Measurements from ENCODE around the gene STPG2.

The STPG2 gene

DNA sequence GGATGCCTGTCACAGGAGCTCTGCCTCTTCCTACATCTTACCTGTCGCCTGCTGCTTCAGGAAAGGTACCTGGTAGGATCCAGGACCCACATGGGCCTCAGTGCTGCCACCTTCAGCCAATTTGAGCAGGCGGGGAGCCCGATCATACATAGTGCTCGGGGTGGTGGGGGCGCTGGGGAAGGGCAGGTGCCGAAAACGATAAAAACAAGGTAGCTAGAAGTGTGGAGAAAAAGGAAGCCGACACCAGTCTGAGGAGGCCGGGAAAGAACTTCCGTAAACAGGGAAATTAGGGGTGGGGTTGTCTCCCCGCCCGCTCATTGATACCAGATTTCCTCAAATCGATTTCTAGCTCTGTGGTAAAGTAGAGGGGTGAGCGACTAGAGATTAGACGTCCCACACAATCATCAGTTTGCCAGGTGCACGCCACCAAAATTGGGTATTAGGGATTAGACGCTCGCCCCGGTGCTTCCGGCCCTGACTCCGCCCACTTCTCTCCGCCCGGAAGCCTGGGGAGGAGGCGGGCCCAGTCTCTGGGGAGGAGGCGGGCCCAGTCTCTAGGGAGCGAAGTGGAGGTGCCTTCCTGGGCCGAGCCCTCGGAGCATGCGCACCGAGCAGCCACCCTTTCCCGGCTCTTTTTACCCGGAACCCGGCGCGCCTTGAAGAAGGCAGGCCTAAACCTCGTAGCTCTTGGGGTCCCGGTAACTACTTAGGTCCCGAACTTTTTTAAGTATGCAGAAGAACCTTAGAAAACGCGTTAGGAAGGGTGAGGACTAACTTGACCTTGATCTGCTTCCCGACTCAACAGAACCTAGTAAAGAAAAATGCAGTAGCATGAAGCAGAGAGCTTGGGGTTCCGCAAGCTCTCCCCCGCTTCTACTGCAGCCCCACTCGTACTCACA, at the start of gene STPG2:
TSS of gene STPG2 (minus strand) at position 476 of the 899 bp plus-strand sequence.
- DNase-seq: peak; percentile 85

DNA sequence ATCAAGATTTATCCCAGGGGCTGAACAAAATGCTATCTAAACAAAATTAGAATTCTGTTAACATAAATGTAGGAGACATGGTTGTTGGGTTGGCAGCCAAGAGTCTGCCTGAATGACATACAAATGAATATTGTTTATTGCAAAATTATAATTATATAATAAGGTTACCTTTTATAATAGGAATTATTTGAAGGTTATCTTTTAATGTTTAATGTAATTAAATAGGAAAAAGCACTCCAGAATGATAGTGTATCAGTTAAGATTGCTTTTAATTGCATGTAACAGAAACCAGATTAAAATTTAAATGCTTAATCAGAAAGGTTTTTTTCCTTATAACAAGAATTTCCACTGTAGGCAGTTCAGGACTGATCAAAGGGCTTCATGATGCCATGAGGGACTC, 42.0 kb upstream of the STPG2 start:
- no peak for DNase-seq

DNA sequence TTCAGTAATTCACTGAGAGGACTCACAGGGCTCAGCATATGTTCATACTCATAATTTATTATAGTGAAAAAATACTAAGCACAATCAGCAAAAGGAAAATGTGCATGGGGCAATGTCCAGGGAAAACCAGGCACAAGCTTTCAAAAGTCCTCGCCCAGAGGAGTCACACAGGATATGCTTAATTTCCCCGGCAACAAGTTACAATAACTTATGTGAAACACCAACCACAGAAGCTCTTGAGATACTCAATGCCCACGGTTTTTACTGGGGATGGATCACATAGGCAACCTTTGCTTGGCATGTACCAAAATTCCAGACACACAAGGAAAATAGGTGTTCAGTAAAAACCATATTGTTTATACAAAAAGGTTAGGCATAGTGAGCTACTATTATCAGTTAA, 38.5 kb upstream of the STPG2 start:
- DNase-seq: peak; percentile 1

DNA sequence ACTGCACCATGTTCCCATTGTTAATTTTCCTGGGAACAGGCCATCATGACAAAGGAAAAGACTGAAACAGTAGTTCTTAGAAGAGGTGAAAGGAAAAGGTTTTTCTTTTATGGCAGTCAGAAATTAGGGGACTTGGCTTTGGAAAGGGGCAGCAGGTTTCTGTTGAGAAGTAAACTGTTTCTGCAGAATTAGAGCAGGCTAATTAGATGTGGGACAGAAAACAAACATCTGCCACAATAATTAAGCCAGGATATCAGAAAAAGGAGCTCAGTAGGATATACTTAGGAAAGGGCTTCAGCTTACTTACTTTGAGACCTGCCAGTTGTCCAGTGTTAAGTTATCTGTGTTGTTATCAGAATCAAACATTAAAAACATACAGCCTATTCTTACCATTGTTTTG, 36.7 kb upstream of the STPG2 start:
- no peak for DNase-seq

DNA sequence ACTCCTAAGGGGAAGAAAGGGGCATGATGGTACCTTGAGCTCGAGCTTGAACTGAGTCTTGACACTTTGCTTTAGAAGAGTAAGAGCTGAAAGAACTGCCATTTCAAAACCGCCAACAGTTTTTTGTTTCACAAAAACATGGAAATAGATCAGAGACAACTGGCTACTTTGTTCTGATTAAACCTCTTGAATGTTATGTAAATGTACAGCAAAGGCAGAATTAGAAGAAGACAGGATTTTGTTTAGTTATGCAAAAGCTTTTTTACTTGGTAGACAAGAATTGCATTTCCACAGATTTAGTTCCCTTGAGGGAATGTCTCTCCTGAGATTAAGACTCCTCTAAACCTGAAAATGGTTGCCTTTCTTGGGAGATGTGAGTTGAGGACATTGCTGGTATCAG, 33.3 kb upstream of the STPG2 start:
- DNase-seq: no peak

DNA sequence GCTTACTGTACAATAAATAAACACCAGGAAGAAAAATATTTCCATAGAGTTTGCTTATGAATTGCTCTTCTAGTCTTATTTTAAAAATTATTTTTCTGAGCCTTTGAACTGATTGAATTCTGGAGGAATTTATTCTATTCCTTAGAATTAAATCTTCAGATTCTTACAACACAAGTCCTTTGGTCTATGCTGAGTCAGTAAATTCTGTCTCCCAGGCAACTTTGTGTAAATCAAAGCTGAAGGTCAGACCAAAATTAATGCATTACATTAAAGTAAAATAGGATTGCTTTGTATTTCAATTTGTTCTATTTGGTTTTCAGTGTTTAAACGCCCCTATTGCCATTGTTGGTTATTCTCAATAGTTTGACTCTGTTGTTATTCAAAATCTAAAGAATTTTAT, 26.8 kb upstream of the STPG2 start:
- DNase-seq: no peak

DNA sequence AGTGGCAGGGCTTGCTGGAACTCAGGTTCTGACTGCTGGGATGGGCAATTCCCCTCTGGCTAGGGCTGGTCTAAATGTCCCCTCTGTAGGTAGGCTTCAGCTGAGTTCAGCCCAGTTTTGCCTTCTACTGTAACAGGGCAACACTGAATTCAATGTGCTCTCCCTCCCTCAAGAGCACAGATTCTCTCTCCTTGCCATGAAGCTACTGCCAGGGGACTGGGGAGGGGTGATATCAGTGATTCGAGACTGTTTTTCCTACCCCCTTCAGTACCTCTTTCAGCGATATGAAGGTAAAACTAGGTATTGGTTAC, 23.4 kb upstream of the STPG2 start:
- DNase-seq: no peak

DNA sequence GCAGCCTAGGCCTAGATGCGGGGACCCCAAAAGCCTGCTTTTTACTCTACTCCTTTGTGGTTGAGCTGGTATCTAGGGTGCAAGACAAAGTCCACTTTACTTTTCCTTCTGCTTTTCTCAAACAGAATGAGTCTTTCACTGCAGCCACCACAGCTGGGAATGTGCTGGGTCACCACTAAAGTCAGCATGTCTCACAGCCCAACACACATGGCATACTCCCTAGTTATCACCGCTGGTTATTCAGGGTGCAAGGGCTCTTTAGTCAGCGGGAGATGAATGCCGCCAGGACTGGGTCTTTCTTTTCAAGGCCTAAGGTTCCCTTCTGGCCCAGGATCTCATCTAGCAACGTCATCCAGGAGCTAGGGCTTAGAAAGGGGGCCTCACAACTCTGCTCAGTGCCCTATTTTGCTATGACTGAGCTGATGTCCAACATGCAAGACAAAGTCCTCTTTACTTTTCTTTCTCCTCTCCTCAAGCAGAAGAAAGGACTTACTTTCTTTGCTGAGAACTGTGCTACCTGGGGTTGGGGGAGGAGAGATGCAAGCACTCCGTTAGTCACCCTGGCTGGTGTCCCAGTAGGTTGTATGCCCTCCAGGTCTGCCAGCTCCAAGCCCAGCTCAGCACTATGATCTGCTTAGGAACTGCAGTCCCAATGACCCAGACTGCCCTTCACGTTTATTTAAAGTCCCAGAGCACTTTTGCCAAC, 22.9 kb upstream of the STPG2 start:
- DNase-seq: no peak

DNA sequence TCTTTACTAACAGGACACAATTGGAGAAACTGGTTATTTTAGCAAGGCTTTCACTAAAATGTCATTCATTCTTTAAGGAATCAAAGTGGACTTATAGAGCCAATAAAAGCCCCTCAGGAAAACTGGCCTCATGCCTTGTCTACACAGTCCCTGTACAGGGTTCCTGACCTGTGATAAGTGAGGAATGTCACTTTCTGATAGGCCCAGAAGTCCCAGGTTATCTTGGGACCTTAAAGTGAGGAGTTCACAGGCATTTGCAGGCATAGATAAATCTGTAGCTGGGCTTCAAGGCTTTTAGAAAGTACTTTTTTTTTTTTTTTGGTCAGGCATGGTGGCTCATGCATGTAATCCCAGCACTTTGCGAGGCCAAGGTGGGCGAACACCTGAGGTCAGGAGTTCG, 19.4 kb upstream of the STPG2 start:
- no peak for DNase-seq

DNA sequence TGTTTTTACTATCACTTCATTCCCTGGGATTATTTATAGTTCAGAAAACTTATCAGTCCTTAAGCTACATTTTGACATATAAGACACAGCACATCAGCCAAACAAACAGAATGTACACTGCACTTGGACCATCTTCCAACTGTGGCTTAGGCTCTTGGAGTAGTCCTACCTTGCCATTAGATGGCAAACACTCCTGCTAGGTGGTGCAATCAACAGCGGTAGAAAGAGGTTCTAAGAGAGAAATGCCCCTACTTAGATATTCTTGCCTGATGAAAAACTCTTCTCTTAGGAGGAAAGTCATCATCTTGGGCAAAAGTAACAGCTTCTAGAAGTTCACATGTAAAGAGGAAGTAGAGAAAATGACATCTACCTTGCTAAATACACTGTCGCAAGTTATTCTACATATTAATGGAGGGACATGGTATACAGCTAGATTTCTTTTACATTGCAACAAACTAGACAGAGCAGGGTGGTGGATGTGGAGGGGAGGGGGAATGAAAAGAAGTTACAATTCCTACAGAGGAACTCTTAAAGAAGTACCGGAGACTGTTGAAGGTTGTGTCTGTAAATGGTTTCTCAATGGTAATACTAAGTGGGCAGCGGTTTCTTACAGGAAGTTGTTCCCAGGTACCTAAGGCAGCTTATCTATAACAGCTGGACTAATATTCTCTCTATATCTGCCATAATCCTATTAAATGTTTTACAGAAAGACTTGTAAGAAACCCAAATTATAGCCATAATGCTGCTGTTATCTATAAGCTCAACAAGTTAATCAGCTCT, 8.1 kb upstream of the STPG2 start:
- no peak for DNase-seq

DNA sequence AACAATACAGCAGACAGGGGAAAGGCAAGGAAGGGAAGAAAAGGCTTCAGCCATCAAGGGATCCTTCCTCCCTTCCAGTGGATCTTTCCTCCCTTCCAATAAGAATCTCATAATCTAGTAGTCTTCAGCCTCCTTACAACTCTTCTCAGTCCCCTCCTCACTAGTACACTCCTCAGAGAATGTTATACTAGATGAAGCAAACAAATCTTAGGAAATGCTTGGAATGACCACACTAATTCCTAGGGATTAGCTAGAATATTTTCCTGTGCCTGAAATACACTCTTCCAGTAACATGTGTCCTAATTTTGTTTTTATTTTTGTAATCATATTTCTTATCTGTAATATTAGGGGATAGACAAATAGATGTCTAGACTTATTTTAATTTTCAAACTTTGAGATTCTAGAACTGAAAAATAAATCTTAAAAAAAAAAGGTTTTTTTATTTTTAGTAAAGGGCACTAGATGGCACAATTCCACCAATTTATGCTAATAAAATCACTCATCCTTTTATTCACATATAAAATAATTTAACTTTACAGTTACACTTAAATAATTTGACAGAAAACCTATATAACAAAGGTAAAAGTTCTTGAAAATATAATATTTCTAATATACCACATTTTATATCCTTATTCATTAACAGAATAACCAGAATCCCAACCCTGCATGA, 7.0 kb upstream of the STPG2 start:
- peak; percentile 2 for DNase-seq

DNA sequence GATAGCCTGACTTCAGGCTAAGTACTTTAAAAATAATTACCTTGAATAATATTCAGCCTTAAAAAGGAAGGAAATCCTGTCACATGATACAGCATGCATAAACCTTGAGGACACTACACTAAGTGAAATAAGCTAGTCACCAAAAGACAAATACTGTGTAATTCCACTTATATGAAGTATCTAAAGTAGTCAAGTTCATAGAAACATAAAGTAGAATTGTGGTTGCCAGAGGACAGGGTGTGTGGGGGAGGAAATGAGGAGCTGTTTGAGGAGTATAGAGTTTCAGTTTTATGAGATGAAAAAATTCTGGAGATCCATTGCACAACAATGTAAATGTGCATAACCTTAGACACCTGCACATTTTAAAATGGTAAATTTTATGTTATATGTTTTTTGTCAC, 5.6 kb upstream of the STPG2 start:
- DNase-seq: no peak

DNA sequence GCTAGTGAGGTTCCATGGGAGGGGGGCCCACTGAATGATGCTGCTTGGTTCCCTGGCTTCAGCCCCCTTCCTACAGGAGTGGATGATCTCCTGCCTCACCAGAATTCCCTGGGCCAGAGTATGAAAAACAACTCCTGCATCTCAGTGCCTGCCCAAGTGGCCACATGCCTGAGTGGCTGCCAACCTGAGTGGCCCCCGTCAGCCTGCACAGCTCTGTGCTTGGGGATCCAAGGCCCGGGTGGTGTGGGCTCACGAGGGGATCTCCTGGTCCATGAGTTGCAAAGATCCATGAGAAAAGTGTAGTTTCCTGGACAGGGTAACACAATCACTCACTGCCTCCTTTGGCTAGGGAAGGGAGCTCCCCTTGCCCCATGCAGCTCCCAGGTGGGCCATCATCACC, 17.1 kb downstream of the STPG2 start:
- no peak for DNase-seq

DNA sequence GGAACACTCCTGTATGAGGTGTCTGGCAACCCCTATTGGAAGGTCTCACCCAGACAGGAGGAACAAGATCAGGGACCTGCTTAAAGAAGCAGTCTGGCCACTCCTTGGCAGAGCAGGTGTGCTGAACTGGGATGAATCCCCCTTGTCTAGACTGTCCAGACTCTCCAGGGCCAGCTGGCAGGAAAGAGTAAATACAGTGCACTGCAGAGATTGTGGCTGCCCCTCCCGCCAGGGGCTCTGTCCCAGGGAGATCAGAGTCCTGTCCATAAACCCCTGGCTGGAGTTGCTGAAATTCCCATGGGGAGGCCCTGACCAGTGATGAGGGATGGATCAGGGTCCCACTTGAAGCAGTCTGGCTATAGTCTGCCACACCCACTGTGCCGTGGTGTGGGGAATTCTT, 17.7 kb downstream of the STPG2 start:
- DNase-seq: no peak

DNA sequence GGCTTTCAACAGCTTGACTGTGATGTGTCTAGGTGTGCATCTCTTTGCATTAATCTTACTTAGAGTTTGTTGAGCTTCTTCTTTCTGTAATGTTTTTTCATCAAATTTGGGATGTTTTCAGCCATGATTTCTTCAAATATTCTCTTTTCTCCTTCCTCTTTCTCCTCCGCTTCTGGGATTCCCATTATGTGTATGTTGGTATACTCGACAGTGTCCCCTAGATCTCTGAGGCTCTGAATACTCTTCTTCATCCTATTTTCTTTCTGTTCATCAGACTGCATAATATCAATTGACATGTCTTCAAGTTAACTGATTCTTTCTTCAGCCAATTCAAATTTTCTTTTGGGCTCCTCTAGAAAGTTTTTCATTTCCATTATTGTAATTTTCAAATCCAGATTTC, 25.9 kb downstream of the STPG2 start:
- DNase-seq: no peak

DNA sequence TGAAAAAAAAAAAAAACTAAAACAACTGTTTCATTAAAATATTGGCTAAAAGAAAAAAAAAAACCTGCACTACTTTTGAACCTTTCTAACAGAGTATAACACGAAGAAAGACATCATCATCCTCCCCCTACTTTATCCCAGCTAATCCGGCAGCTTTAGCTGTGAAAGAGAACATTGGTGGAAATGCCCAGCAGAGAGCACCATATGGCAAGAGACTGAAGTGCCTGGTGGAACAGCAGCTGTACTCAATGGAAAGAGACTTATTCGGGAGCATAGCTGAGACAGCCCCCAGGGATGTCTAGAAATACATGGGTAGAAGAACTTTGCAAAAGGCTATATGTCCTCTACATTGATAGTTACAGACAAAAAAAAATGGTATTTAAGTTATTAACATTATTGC, 30.3 kb downstream of the STPG2 start:
- peak; percentile 17 for DNase-seq

DNA sequence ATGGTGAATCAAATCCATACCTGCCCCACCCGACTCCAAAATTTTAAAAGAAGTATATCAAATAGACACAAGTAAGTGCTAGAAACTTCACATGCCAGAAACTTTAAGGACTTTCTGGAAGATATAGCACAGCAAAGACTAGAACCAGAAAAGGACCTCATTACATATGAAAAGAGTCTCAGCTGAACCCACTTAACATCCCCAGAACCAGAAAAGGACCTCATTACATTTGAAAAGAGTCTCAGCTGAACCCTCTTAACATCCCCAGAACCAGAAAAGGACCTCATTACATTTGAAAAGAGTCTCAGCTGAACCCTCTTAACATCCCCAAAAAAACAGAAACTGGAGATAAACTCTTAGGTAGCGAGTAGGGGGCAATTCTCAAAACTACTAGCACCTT, 32.3 kb downstream of the STPG2 start:
- no peak for DNase-seq

DNA sequence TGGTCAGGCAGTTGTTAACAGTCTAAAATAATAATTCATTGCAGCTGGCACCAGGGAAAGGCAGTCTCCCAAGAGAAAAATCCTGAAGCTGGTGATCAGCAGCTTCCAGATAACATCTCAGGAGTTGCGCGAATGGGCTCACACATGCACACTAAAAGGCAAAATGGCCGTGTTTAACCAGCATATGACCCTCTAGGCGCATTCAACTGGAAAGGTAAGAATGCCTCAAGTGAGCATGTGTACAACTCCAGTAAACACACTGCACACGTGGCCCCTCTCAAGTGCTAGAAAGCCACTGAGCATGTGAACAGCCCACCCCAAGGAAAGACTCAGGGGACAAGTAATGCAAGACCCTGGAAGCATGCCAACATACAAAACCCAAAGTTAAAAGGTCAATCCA, 33.1 kb downstream of the STPG2 start:
- no peak for DNase-seq

DNA sequence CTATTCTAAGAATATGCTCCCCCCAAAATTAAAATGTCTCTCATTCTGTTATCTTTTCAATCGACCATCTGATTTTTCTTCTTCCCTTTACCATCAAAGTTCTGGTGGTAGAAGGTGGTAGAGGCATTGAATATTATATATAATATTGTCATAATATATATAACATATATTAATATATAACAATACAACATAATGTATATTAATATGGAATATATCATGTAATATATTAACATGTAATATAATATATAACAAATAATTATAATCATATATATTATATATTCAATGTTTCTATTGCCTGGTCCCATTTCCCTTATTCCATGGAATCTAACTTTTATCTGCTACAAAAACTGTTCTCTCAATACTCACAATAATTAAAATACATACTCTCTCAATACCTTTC, 40.6 kb downstream of the STPG2 start:
- DNase-seq: no peak

DNA sequence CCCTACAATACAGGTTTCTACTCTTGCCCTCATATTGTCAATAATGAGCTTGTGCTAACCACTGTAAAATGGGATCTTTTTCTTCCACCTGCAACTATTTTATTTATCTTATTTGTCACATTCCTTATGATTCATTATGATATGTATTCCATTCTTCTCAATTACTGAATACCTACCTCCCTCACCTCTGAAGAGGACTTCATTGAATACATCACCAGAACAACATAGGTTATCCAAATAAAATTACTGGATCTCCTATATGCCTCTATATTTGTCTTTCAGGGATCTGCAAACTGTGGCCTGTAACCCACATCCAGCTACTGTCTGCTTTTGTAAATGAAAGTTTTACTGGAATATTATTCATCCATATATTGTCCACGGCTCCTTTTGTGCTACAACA, 41.3 kb downstream of the STPG2 start:
- DNase-seq: no peak

DNA sequence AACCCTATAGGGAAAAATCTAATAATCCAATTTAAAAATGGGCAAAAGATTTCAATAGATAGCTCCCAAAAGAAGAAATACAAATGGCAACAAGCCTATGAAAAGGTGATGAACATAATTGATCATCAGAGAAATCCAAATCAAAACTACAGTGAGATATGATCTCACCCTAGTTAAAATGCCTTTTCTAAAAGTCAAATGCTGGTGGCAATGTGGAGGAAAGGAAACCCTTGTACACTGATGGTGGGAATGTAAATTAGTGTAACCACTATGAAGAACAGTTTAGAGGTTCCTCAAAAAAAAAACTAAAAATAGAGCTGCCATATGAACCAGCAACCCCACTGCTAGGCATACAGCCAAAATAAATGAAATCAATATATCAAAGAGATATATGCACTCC, 44.5 kb downstream of the STPG2 start:
- no peak for DNase-seq

DNA sequence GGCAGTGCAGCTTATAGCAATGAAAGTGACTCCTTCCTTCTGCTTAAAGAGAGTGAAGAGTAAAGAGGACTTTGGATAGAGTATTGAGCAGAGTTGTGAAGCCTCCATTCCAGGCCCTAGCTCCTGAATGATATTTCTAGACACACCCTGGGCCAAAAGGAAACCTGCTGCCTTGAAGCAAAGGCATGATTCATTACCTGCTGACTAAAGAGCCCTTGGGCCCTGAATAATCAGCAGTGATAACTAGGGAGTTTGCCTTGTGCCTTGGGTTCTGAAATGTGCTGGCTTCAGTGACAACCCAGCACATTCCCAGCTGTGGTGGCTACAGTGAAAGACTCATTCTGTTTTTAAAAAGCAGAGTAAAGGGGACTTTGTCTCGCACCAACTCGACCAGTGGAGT, 49.2 kb downstream of the STPG2 start:
- no peak for DNase-seq

DNA sequence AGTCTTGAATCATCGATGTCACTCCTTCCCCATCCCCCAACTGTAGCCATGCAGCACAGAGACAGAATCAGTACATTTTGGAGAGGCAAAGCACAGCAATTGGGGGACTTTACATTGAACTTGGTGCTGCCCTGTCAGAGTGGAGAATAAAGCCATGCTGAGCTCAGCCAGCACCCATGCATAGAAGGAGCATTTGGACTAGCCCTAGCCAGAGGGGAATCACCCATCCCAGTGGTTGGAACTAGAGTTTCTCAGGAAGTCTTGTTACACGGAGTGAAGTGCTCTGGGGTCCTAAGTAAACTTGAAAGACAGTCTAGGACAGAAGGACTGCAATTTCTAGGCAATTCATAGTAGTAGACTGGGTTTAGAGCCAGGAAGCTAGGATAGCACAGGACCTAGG, 49.6 kb downstream of the STPG2 start:
- DNase-seq: no peak

All from HCEC 1CT (cell line).